CD4-positive, alpha-beta T cell (primary cell): ENCODE measurements around the gene HES1. TPM values are rescaled to one million over a fixed set of nuclear protein-coding genes. Genes with fewer than 3 reads are reported as not detected.

Experiments used
- ATAC-seq: fragments of 200-7000 bp; cut with Tn5 transposase; one replicate; pipeline ENCODE4 v1.10.0; 2022; ENCODE audit warnings: mild to moderate bottlenecking; ENCODE audit not compliant: poor library complexity
- CTCF ChIA-PET: fragments of 350-600 bp; sonication (Branson Sonifier 250); formaldehyde crosslinking; loops from one replicate; lab custom pipeline; 2021; ENCODE audit warnings: antibody characterized with exemption, inconsistent platforms; lab: Charles Lee
- POLR2A ChIA-PET: fragments of 350-600 bp; sonication (Branson Sonifier 250); formaldehyde crosslinking; loops from one replicate; lab custom pipeline; 2021; ENCODE audit warnings: antibody characterized with exemption, inconsistent platforms; lab: Charles Lee
- DNase-seq, 14 experiments: peaks; one replicate each; pipeline ENCODE4 v3.0.0-alpha.2; 2013 to 2020; ENCODE audit warnings: mixed read lengths in 2 of 14
- H3K27ac ChIP-seq, 2 donors: one replicate each; pipeline versions ENCODE4 v1.5.1 to v1.7.0; 2013; ENCODE audit warnings: low read length in 2 of 2, low read depth in 1 of 2, mild to moderate bottlenecking in 1 of 2
- H3K27me3 ChIP-seq, 2 experiments: 1 replicate in 1 of 2; 2 replicates in 1 of 2; pipeline versions ENCODE4 v1.6.1 to v1.7.0; 2013; ENCODE audit warnings: low read length in 2 of 2, control low read depth in 1 of 2, mild to moderate bottlenecking in 1 of 2, moderate library complexity in 1 of 2; ENCODE audit not compliant: insufficient read depth in 2 of 2, control insufficient read depth in 1 of 2
- H3K36me3 ChIP-seq: one replicate; pipeline ENCODE4 v1.6.1; 2013; ENCODE audit warnings: low read length, control low read depth; ENCODE audit not compliant: insufficient read depth
- H3K4me1 ChIP-seq: one replicate; pipeline ENCODE4 v1.6.1; 2013; ENCODE audit warnings: low read length, control low read depth; ENCODE audit not compliant: insufficient read depth
- H3K4me3 ChIP-seq: one replicate; pipeline ENCODE4 v1.5.1; 2013; ENCODE audit warnings: mild to moderate bottlenecking, low read length, moderate library complexity
- H3K9me3 ChIP-seq, 2 experiments: 1 replicate in 1 of 2; 2 replicates in 1 of 2; pipeline versions ENCODE4 v1.6.1 to v1.7.0; 2013; ENCODE audit warnings: low read length in 2 of 2, mild to moderate bottlenecking in 2 of 2, control low read depth in 1 of 2, moderate library complexity in 1 of 2; ENCODE audit not compliant: control insufficient read depth in 1 of 2, insufficient read depth in 1 of 2
- H3K27ac Mint-ChIP-seq: one replicate; pipeline ENCODE4 v1.8.0; 2020; ENCODE audit warnings: mixed read lengths
- H3K27me3 Mint-ChIP-seq: one replicate; pipeline ENCODE4 v1.8.0; 2021; ENCODE audit warnings: mixed read lengths
- H3K36me3 Mint-ChIP-seq: one replicate; pipeline ENCODE4 v1.8.0; 2021; ENCODE audit warnings: low read depth, mixed read lengths
- H3K4me1 Mint-ChIP-seq: one replicate; pipeline ENCODE4 v1.8.0; 2021; ENCODE audit warnings: low read depth, mixed read lengths
- H3K4me3 Mint-ChIP-seq: one replicate; pipeline ENCODE4 v1.8.0; 2020; ENCODE audit warnings: mild to moderate bottlenecking, mixed read lengths
- H3K9me3 Mint-ChIP-seq: one replicate; pipeline ENCODE4 v1.8.0; 2020; ENCODE audit warnings: mixed read lengths
- intact Hi-C, 2 experiments: fragments of 100-400 bp; cut with DNase I in 1 of 2; cut with micrococcal nuclease in 1 of 2; formaldehyde crosslinking; loops; one replicate each; pipeline versions ENCODE4 v1.15.1 to v1.9.0; 2023 to 2025; cut with DNase I, micrococcal nuclease
- total RNA-seq, 174 experiments: library from RNA in 2 of 174; stranded (reverse) in 2 of 174; gene quantifications; one replicate each; pipeline ENCODE4 v1.2.3 and lab custom pipeline; 2021 to 2026
- TF ChIP-seq, protein P1 (sequence below): fragments of 200-600 bp; IDR thresholded peaks from one replicate; pipeline ENCODE4 v1.8.0; 2022; ENCODE audit warnings: antibody characterized with exemption, mild to moderate bottlenecking

HES1 gene
- total RNA-seq, 2 experiments from 2014 or later = 0.89 to 1.5 TPM

DNA sequence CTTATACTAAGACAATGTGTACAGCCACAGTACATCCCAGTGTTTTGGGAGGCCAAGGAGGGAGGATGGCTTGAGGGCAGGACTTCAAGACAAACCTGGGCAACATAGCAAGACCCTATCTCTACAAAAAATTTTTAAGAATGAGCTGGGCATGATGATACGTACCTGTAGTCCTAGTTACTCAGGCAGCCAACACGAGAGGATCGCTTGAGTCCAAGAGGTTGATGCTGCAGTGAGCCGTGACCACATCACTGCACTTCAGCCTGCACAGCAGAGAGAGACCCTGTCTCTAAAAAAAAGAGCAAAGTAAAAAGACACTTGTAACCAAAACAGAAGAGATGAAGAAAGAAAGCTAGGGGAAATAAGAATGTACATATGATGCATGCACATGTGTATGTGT lies 38.5 kb downstream of the HES1 start:
- Histone ChIP-seq H3K27me3 (peaks cover 0 to 3% of the 10 kb centered on the region in 2 experiments), H3K4me1 (no peaks in the 10 kb centered on the region), H3K36me3 (no peaks in the 10 kb centered on the region), H3K9me3 (no peaks in the 10 kb centered on the region), H3K4me3 (no peak overlapping the region), H3K27ac (no peak overlapping the region)
- TF ChIP-seq, protein P1, sequence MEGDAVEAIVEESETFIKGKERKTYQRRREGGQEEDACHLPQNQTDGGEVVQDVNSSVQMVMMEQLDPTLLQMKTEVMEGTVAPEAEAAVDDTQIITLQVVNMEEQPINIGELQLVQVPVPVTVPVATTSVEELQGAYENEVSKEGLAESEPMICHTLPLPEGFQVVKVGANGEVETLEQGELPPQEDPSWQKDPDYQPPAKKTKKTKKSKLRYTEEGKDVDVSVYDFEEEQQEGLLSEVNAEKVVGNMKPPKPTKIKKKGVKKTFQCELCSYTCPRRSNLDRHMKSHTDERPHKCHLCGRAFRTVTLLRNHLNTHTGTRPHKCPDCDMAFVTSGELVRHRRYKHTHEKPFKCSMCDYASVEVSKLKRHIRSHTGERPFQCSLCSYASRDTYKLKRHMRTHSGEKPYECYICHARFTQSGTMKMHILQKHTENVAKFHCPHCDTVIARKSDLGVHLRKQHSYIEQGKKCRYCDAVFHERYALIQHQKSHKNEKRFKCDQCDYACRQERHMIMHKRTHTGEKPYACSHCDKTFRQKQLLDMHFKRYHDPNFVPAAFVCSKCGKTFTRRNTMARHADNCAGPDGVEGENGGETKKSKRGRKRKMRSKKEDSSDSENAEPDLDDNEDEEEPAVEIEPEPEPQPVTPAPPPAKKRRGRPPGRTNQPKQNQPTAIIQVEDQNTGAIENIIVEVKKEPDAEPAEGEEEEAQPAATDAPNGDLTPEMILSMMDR = no peak
- Mint-ChIP-seq H3K4me3 (no peak overlapping the region), H3K27me3 (peaks cover 6% of the 10 kb centered on the region), H3K36me3 (no peaks in the 10 kb centered on the region), H3K9me3 (no peaks in the 10 kb centered on the region), H3K27ac (no peak overlapping the region), H3K4me1 (no peaks in the 10 kb centered on the region)
- CTCF ChIA-PET = interaction anchor here (0.7 kb wide), 1 partner anchor 70 kb away, joined by 3 read pairs; no protein-coding TSS in a partner anchor
- ATAC-seq = no peak
- intact Hi-C loops = no loop called here
- DNase-seq = no peak
- POLR2A ChIA-PET = no interaction called here

DNA sequence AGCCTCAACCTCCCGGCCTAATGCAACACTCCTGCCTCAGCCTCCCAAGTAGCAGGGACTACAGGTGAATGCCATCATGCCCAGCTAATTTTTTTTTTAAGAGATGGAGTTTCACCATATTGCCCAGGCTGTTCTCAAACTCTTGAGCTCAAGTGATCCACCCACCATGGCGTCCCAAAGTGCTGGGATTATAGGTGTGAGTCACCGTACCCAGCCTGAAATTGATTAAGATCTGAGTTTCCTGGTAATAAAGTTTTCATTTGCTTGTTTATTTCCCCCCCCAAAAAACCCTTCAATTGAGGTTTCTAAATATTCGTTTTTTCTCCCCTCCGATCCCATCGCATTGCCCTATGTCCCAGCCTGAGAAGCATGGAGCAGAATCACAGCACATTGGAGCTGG lies 39.0 kb downstream of the HES1 start:
- ATAC-seq (no peak), DNase-seq (no peak)
- no peaks in the 10 kb centered on the region for H3K36me3 ChIP-seq
- no peaks in the 10 kb centered on the region for H3K36me3 Mint-ChIP-seq
- no peaks in the 10 kb centered on the region for H3K4me1 Mint-ChIP-seq
- H3K9me3 Mint-ChIP-seq = no peaks in the 10 kb centered on the region
- peaks cover 0 to 3% of the 10 kb centered on the region in 2 experiments for H3K27me3 ChIP-seq
- POLR2A ChIA-PET = no interaction called here
- no peak overlapping the region for H3K27ac ChIP-seq
- H3K4me1 ChIP-seq = no peaks in the 10 kb centered on the region
- TF ChIP-seq, protein P1 = no peak
- intact Hi-C loops = no loop called here
- H3K27me3 Mint-ChIP-seq = peaks cover 3% of the 10 kb centered on the region
- H3K4me3 ChIP-seq = no peak overlapping the region
- no peak overlapping the region for H3K4me3 Mint-ChIP-seq
- H3K9me3 ChIP-seq = no peaks in the 10 kb centered on the region
- no peak overlapping the region for H3K27ac Mint-ChIP-seq
- CTCF ChIA-PET = interaction anchor here (0.7 kb wide), 1 partner anchor 70 kb away, joined by 3 read pairs; no protein-coding TSS in a partner anchor

DNA sequence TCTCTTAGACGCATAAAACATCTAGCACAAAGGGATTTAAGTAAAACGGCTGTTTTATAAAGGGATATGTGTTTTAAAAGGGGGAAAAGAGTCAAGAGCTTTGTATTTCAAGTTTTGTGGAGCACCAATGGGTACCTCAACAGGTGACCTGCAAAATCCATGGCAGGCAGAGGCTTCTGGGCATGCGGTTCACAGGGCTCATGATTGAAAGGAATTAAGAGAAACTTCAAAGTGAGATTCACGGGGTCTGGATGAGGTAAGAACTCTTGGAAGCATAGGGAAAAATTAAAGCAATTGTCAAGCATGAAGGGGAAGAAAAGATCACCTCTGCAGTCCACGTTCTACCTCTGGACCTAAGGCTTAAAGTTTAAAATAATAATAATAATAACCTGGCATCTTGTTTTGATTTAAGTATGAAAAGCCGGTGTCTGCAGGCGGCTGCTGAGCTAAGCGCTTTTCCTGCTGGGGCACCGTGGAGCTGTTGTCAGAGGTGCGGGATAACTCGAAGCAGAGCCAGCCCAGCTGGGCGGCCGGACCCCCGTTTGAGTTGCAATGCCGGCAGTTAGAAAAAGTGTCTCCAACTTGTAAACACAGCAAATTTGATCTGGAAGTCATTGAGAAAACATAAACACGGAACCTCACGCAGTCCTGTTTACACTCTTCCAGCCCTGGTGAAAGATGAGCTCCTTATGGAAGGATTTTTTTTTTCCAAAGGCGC lies 40.5 kb downstream of the HES1 start:
- DNase-seq = no peak
- Mint-ChIP-seq H3K9me3 (no peaks in the 10 kb centered on the region), H3K4me1 (no peaks in the 10 kb centered on the region), H3K4me3 (no peak overlapping the region), H3K27me3 (peaks cover 3% of the 10 kb centered on the region), H3K36me3 (no peaks in the 10 kb centered on the region), H3K27ac (no peak overlapping the region)
- TF ChIP-seq, protein P1 = no peak
- POLR2A ChIA-PET = no interaction called here
- intact Hi-C loops = no loop called here
- ATAC-seq = no peak
- Histone ChIP-seq H3K27ac (no peak overlapping the region), H3K36me3 (no peaks in the 10 kb centered on the region), H3K9me3 (no peaks in the 10 kb centered on the region), H3K27me3 (peaks cover 0 to 3% of the 10 kb centered on the region in 2 experiments), H3K4me1 (no peaks in the 10 kb centered on the region), H3K4me3 (no peak overlapping the region)
- CTCF ChIA-PET = interaction anchor here (1.0 kb wide), 1 partner anchor 82 kb away, joined by 3 read pairs; no protein-coding TSS in a partner anchor
